Measurements from ENCODE around the gene ETDB.

GRCh38 chrX:135089126-135089525 lies 31.2 kb downstream of the ETDB start:
- TF ChIP-seq POLR2A (IDR thresholded peaks at IDR 0.05; ENCODE audit: low read length): no peak
- TF ChIP-seq GATA1 (IDR thresholded peaks at IDR 0.05; ENCODE audit: low read depth, low read length): no peak

Data from erythroblast (primary cell).